Neural crest cell (in vitro differentiated cells): ENCODE results near the gene IL1R2. TPM values are rescaled to one million over a fixed set of nuclear protein-coding genes. Genes with fewer than 3 reads are reported as not detected.

ENCODE experiments used
- DNase-seq: peaks from one replicate; pipeline ENCODE4 v3.0.0; 2021; ENCODE audit warnings: low read depth, mixed read lengths, low spot score
- H3K27ac Mint-ChIP-seq: one replicate; pipeline ENCODE4 v1.8.0; 2021; ENCODE audit warnings: mild to moderate bottlenecking, mixed read lengths; ENCODE audit not compliant: unreplicated experiment
- H3K27me3 Mint-ChIP-seq: 2 replicates; pipeline ENCODE4 v1.8.0; 2021; ENCODE audit warnings: low read depth, mild to moderate bottlenecking, mixed read lengths
- H3K36me3 Mint-ChIP-seq: 2 replicates; pipeline ENCODE4 v1.8.0; 2021; ENCODE audit warnings: low read depth, mild to moderate bottlenecking, mixed read lengths
- H3K4me1 Mint-ChIP-seq: 2 replicates; pipeline ENCODE4 v1.8.0; 2021; ENCODE audit warnings: mixed read lengths
- H3K4me3 Mint-ChIP-seq: one replicate; pipeline ENCODE4 v1.8.0; 2021; ENCODE audit warnings: mild to moderate bottlenecking, mixed read lengths
- H3K9me3 Mint-ChIP-seq: 2 replicates; pipeline ENCODE4 v1.8.0; 2021; ENCODE audit warnings: mixed read lengths
- total RNA-seq: library from RNA; stranded (reverse); gene quantifications from 2 replicates; pipeline ENCODE4 v1.2.1, GENCODE V29; 2021
- TF ChIP-seq, protein P1 (sequence below): fragments of 200-600 bp; sonication (generic); conservative IDR thresholded peaks from 2 replicates; pipeline ENCODE4 v1.5.0; 2021; ENCODE audit warnings: antibody characterized with exemption, mild to moderate bottlenecking

Gene IL1R2
- total RNA-seq, 1 donor from 2014 or later = not detected

DNA sequence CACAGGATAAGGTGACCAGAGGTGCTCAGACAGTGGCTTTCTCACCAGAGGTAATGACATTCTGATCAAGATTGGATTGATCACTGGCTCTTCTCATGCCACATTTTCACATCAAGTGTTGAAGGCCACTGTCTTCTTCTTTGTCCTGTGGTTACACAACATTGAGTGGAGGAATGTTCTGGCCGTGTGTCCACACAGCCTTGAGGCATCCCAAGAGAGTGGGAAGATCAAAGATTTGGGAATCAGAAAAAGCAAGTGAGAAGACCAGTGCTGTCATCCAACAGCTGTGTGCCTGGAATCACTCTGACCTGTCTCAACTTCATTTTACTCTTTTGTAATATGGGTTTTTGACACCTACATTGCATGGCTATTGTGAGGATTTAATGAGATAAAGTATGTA lies 67.4 kb downstream of the IL1R2 start:
- H3K4me1 Mint-ChIP-seq = peaks cover 23% of the 10 kb centered on the region
- no peak overlapping the region for H3K27ac Mint-ChIP-seq
- TF ChIP-seq, protein P1, sequence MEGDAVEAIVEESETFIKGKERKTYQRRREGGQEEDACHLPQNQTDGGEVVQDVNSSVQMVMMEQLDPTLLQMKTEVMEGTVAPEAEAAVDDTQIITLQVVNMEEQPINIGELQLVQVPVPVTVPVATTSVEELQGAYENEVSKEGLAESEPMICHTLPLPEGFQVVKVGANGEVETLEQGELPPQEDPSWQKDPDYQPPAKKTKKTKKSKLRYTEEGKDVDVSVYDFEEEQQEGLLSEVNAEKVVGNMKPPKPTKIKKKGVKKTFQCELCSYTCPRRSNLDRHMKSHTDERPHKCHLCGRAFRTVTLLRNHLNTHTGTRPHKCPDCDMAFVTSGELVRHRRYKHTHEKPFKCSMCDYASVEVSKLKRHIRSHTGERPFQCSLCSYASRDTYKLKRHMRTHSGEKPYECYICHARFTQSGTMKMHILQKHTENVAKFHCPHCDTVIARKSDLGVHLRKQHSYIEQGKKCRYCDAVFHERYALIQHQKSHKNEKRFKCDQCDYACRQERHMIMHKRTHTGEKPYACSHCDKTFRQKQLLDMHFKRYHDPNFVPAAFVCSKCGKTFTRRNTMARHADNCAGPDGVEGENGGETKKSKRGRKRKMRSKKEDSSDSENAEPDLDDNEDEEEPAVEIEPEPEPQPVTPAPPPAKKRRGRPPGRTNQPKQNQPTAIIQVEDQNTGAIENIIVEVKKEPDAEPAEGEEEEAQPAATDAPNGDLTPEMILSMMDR = no peak
- no peak overlapping the region for H3K4me3 Mint-ChIP-seq
- DNase-seq = no peak
- H3K36me3 Mint-ChIP-seq = no peaks in the 10 kb centered on the region
- H3K9me3 Mint-ChIP-seq = no peaks in the 10 kb centered on the region
- peaks cover 62% of the 10 kb centered on the region for H3K27me3 Mint-ChIP-seq

DNA sequence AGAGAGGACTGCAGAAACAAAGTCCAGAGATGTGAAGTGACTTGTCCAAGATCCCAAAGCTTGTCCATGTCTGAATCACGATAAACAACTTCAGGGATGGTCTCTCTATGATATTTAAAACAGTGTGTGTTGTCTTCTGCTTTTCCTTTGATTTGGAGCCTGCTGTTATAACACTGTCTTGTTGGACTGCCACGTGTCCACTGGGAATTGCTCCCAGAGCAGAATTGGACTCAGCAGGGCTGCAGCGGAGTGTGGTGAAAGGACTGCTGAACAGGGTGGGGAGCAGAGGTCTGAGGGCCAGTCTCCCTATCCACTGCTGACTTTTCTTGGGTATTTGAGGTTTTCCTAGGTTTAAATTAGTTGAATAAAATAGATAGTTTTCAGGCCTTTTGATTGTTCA lies 68.3 kb downstream of the IL1R2 start:
- no peaks in the 10 kb centered on the region for H3K36me3 Mint-ChIP-seq
- H3K4me3 Mint-ChIP-seq = no peak overlapping the region
- no peak overlapping the region for H3K27ac Mint-ChIP-seq
- TF ChIP-seq, protein P1 = no peak
- H3K4me1 Mint-ChIP-seq = peaks cover 28% of the 10 kb centered on the region
- peaks cover 53% of the 10 kb centered on the region for H3K27me3 Mint-ChIP-seq
- H3K9me3 Mint-ChIP-seq = no peaks in the 10 kb centered on the region
- no peak for DNase-seq

DNA sequence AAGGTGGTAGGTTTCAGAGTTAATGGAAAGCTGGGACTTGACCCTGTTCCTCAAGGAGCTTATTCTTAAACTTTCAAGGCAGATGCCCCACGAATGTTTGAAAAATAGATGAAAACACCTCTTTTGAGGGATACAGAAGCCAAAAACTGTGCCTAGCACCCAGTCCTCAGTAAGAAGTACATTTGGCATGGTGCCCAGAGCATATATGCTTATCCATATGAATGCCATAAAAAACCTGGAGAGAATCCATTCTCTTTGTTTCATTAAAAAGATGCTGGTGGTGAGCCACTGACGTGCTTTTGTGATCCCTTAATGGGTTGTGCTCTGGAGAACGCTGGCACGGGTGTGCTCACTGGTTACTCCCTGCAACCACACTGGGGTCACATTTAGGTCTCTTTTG lies 69.0 kb downstream of the IL1R2 start:
- Mint-ChIP-seq H3K36me3 (no peaks in the 10 kb centered on the region), H3K4me1 (peaks cover 28% of the 10 kb centered on the region), H3K9me3 (no peaks in the 10 kb centered on the region), H3K4me3 (no peak overlapping the region), H3K27ac (no peak overlapping the region), H3K27me3 (peaks cover 48% of the 10 kb centered on the region)
- TF ChIP-seq, protein P1 = no peak
- DNase-seq = no peak

DNA sequence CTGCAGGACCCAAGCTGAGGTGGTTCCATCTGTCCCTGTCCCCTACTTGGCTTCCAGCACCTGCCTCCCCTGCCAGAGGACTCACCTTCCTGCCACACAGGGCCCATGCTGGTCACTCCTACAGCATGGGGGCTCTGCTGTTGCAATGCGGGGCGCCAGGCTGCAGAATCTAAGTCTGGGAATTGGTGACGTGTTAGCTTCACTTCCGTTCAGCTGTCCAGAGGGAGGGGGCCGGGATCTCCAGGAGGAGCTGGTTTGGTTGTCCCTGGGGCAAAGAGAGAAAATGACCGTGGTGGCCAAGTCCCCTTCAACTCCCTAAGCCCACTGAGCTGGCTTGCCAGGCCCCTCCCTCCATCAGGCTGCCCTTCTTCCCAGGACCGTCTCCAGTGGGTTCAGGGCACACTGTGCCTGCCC lies 69.5 kb downstream of the IL1R2 start:
- DNase-seq = no peak
- TF ChIP-seq, protein P1 = no peak
- Mint-ChIP-seq H3K27me3 (peaks cover 49% of the 10 kb centered on the region), H3K9me3 (no peaks in the 10 kb centered on the region), H3K4me3 (no peak overlapping the region), H3K27ac (no peak overlapping the region), H3K36me3 (no peaks in the 10 kb centered on the region), H3K4me1 (peaks cover 28% of the 10 kb centered on the region)

DNA sequence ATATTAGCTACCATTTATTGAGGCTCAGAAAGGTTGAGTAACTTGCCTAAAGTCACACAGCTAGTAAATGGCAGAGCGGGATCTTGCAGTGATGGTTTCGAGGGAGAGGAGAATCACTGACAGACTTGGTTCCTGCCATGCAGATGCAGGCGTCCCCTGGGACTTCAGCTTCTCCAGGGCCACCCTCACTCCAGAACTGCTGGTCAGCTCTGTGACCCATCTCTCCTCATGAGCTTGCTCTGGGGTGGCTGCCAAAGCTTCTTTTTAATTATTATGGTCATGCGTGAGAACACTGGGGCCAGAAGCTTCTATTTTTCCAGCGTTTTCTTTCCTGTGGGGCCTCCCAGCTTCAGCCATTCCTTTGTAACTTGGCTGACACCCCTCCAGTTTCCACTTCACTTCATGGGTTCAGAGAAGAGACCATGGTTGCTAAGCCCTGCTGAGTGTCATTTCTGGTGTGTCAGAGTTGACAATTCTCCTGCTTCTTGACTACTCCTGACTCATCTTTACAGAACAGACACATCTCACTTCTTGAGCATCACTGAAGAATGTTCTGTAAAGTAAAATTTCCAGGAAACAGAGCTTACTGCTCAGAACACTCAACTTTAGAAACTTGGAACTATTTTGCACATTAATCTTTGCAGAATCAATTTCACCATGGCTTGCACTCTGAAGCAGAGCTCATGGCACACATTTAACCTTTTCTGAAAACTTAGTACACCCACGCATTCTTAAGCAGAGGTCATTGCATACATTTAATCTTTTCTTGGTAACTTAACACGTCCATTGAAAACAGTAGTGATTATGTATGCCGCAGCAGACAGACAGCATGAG lies 70.4 kb downstream of the IL1R2 start:
- TF ChIP-seq, protein P1 = no peak
- no peak for DNase-seq
- H3K36me3 Mint-ChIP-seq = no peaks in the 10 kb centered on the region
- peaks cover 49% of the 10 kb centered on the region for H3K27me3 Mint-ChIP-seq
- H3K4me3 Mint-ChIP-seq = no peak overlapping the region
- H3K4me1 Mint-ChIP-seq = peaks cover 28% of the 10 kb centered on the region
- H3K9me3 Mint-ChIP-seq = no peaks in the 10 kb centered on the region
- no peak overlapping the region for H3K27ac Mint-ChIP-seq
